HG02973 (cell line): ENCODE results near the gene KLKB1.

Source experiments
- ATAC-seq: cut with Tn5 transposase; IDR thresholded peaks from one replicate; pipeline ENCODE4 v1.9.1; 2021; ENCODE audit warnings: moderate library complexity; ENCODE audit not compliant: unreplicated experiment

Gene KLKB1

DNA sequence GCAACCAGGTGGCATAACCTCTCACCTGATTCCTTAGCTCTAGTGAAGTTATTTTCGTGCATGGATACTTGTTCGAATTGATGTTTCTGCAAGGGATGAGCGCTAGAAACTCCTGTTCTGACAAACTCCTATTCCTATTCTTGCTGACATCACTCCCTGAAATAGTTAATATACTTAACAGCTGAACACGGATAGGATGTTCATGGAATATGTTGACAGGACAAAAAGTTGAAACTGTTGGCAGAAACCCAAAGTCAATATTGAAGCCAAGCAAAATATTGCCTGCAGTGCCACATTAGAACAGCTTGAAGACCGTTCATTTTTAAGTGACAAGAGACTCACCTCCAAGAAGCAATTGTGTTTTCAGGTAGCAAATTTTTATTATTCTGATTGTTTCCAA lies at the start of gene KLKB1:
Gene KLKB1, plus strand, starts transcription at position 287 of the 400 bp plus-strand sequence. CDS start 689 bp downstream, outside the sequence.
- ATAC-seq = no peak

DNA sequence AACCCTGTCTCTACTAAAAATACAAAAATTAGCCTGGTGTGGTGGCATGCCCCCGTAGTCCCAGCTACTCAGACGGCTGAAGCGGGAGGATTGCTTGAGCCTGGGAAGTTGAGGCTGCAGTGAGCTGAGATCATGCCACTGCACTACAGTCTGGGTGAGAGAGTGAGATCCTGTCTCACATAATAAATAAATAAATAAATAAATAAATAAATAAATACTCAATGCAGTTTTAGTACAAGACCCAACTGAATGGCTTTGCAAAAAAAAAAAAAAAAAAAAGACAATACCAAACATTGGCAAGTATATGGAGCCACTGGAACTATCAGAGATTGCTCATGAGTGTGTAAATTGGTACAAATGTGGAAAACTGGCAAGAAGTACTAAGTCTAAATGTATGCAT lies 39.2 kb upstream of the KLKB1 start:
- no peak for ATAC-seq

DNA sequence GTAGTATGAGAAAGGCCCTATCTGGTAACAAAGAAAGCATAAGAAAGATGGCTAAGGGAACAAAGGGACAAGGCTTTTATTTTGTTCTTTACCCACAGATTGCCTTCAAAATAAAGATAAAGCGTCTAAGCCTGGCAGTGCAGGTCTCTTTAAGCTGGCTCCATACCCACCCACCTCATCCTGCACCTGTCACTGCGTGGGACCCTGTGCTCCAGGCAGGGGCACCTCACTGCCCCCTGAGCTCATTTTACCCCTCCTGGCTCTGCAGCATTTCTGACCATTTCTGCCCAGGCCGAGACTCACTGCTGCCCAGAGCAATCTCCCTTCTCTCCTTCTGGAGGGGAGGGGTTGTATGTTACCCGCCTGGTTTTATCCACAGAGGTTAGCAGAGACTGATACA lies 37.7 kb upstream of the KLKB1 start:
- ATAC-seq = no peak

DNA sequence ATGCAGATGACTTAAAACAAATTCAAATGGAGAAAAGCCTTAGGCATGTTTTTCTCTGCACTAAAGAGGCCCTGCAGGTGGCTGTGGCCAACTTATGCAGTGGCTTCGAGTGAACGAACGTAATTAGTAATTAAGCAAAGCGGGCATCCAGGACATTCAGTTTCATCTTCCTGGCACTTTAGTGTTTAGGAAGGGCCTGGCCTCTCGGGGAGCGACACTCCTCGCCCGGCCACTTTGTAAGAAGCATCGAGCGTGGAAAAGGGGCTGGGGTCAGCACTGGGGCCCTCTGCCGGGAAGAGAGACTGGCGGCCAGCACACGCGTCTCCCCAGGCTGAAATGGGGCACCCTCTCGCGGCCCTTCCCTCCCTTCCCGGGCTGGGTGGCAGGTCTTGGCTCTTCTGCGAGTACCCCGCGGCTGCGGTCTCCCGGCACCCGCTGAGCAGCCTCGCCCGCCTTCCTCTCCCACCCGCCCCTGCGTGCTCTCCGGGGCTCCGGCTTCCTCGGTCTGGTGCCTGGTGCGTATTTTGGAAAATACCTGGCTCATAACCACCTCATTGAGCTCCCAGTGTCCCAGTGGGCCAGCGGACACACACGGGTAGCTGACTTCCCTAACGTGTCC lies 36.6 kb upstream of the KLKB1 start:
- ATAC-seq = peak; percentile 26

DNA sequence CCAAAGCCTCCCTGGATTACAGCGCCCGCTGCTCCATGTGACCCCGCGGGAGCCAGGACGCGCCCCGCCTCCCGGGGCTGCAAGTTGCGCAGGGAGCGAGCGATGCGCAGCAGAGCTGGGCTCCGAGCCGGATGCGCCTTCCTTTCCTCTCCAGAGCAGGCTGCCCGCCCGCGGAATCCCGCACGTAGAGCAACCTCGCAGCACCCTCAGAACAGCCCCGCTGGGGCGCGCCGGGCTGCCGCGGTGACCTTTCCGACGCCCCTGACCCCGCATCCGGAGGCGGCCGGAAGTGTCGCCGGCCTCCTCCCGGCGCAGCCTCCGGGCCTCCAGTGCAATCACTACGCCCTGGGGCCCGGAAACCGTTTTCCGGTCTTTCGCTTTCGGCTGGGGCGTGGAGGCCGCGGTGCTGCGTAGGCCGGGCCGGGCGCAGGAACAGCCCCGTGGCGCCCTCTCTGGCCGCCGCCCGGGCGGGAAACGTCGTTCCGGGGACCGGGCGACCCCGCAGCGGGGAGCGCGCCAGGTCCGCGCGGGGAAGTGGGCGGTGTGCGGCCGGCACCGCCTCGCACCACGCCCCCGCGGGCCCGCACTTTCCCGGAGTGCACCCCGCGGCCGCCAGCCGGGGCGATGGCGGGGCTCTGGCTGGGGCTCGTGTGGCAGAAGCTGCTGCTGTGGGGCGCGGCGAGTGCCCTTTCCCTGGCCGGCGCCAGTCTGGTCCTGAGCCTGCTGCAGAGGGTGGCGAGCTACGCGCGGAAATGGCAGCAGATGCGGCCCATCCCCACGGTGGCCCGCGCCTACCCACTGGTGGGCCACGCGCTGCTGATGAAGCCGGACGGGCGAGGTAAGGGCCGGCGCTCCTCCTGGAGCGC lies 35.9 kb upstream of the KLKB1 start, which contains the start of gene CYP4V2:
Gene CYP4V2, plus strand, starts transcription at position 368 of the 866 bp plus-strand sequence. Its CDS starts 257 bp downstream, at position 625.
- ATAC-seq = peak; percentile 86

DNA sequence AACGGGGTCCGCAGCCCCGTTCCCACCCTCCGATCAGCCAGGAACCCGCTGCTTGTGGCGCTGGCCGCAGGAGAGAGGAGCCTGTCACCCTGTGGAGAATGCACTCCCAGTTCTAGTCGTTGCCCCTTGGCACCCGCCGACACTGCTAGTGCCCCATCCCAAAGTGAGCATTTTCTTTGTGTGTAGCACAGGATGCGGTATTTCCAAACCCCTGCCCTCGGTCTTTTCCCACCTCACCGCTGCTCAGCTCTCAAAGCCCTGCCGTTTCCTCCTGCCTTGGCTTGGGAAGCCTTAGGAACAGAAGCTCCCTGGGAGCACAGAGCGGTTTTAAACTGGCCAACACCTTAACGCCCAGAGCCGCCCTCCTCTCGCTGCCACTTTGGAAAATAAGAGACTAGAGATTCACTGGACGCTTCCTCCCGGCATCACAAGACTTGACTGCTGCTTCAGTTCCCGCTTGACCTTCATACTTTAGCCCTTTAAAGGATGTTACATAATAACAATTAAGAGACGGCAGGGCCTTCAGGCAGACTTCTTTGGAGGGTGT lies 35.2 kb upstream of the KLKB1 start:
- no peak for ATAC-seq

DNA sequence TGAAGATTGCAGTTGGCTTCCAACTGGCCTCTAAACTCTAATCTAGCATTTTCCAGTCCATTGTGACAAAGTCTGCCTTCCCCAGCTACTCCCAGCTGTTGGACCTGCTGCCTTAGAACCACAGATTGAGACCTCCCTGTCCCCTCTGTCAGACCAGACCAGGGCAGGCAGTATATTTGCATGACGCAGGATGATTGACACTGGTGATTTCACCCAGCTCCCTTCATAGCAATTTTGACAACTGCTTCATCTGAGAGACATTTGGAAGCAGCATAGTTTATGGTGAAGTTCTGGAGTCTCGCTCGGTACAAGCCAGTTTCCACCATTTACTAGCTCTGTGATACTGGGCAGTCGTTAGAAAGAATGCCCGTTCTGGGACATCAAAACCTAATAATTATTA lies 33.5 kb upstream of the KLKB1 start:
- no peak for ATAC-seq

DNA sequence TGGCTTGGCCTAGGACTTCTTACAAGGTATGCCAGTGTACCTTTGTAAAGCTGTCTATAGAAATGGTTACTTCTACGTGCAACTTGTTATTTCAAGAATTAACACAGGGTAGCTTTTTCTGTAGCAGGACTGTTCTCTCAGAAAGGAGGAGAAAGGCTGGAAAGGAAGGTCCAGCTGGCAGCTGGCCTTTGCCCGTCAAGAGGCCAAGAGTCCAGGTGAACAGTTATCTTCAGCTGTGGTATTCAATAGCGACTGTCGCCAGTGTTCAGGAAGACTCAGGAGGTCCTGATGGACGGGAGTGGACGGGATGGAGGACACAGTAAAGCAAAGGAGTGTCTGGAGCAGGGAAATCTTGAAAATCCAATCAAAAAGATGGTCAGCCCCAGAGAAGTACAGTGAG lies 31.2 kb upstream of the KLKB1 start:
- ATAC-seq = no peak

DNA sequence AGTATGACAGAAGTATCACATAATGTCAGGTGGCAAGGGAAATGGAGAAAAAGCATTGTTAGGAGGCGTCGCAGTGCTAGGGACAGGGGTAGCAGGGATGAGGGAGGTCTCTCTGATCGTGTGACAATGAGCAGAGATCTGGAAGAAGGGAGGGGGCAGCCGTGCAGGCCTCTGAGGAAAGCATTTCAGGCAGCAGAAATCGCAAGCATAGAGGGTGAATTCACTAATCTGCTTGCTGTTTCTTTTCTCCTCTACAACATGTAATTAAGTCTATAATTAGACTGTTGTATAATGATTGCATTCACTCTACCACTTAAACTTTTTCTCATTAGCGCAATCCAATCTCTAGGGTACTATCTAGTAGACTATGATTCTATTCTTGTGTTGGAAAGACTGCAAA lies 26.8 kb upstream of the KLKB1 start:
- no peak for ATAC-seq

DNA sequence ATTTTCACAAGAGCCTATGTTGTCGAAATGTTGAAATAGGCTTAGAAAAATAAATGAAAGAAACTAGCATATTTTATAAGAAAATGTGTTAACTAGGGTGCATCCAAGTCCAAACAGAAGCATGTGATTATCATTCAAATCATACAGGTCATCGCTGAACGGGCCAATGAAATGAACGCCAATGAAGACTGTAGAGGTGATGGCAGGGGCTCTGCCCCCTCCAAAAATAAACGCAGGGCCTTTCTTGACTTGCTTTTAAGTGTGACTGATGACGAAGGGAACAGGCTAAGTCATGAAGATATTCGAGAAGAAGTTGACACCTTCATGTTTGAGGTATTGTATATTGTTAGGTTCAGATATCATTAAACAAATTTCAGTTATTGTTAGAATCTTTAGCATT lies 26.3 kb upstream of the KLKB1 start:
- ATAC-seq = no peak

DNA sequence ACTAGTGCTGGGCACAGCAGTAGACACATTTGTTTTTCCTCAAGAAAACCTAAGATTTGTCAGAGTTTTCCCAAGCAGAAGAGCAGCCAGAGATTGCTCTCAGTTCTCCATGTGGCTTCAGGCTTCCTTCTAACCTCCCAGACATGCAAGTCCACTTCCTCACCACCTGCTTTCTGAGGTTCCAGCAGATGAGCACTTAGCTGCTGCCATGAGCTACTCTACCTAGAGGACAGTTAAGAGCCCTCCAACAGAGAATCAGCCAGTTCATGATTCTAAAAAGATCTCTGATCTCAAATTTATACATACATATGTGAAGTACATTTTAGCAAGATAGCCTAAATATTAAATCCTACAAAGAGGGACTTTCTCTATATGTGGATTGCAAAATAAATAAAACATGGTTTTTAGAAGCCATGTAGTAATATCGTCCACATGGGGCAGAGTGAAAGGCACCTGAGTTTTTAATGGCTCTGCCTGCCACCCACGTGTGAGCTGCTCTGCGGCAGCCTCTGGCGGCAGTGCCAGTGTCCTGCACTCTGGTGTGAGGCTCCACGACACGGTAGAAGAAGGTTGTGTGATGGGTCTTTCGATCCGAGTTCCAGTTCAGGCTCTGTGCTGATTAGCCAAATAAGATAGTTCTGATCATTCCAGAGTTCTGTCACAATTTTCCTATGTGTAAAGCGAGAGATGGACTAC lies 25.6 kb upstream of the KLKB1 start:
- peak; percentile 77 for ATAC-seq

DNA sequence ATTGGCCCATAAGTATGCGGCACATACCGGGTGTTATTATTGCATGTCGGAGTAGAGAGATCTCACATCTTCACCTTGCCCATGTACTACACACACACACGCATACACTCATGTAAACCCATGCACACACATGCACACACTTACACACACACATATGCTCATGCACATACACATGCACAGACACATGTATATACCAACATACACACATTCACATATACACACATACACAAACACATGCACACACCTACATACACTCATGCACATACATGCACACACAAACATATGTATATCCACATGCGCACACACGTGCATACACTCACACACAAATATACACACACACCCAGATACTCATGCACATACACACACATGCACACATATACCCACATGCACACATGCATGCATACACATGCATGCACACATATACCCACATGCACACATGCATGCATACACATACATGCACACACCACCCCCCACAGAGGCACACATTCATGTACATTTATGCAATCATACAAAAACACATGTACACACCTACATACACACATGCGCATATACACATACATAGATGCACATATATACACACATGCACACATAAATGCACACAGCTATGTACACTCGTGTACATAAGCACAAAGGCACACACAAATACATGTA lies 24.7 kb upstream of the KLKB1 start:
- no peak for ATAC-seq

DNA sequence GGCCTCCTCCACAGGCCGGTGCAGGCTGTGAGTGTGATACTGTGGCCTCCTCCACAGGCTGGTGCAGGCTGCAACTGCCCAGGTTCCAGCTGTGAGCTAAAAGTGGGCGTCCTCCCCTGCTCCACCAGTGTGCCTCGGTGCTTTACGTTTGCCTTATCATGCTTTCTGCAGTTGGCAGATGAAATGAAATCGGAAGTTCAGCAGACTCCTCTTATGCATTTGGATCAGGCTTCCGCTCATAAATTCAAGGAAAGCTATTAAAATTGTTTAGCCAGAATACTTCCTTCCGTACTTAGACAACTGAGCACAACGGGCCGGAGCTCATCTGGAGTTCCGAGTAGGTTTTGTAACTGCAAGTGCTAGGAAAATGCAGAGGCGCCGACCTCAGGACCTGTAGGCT lies 23.9 kb upstream of the KLKB1 start:
- ATAC-seq = no peak

DNA sequence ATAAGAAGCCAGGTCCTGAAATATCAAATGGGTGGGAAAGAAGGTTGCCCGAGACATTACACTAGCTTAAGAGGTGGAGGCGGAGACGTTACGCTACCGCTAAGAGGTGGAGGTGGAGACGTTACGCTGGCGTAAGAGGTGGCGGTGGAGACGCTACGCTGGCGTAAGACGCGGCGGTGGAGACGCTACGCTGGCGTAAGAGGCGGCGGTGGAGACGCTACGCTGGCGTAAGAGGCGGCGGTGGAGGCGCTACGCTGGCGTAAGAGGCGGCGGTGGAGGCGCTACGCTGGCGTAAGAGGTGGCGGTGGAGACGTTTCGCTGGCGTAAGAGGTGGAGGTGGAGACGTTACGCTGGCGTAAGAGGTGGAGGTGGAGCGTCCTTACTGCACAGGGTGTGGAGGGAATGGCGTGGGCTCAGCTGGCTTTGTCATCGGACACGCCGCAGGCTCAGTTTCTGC lies 23.2 kb upstream of the KLKB1 start:
- ATAC-seq = no peak

DNA sequence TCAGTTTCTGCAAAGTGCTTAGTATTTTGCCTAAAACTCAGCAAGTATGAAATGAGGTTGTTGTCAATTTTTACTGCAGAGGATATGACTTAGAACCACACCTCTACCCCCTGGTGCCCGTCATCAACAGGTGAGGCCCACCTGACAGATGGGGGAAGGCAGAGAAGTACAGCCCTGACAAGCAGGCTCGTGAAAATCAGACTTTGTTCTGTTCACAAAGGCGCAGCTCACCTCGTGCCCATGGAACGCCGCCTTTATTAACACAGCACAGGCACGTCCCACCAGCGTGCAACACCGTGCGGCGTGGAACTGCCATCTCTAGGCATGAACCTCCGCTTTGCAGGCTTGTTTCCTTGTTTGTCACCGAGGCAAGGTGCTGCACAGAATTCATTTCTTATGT lies 22.6 kb upstream of the KLKB1 start:
- ATAC-seq = no peak

DNA sequence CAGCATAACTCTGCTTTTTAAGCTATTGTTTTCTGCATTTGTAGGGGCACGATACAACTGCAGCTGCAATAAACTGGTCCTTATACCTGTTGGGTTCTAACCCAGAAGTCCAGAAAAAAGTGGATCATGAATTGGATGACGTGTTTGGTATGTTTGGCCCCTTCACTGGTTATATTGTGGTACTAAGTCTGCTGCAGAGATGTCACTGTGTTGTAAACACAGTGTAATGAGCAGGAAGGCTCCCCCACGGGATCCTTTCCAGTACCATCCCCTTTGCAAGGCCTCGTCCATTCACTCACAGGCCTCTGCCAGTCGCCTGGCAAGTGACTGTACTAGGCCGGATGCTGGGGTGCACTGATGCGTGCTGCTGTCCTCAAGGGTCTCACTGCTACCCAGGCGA lies 22.2 kb upstream of the KLKB1 start:
- ATAC-seq = no peak

DNA sequence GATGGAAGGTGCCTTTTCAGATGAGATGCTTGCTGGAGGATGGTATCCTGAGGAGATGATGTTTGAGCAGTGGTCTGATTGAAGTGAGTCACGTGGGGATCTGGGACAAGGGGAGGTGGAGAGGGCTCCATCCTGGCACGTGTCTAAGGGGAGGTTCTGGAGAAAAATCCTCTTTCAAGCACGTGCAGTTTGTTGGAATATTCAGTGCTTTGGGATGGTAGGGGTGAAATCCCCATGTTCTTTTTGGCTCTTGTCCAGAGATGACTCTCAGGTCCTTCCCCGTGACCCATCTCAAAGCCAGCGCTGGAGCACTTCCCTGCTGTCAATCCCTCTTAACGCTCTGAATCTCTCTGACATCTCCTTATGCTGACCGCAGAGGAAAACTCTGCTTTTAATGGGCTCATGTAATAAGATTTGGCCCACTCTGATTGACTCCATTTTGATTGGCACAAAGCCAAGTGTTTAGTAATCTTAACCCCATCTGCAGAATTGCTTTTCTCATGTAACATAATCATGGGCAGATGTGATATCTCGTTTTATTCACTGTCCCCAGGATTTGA lies 10.8 kb upstream of the KLKB1 start:
- no peak for ATAC-seq

DNA sequence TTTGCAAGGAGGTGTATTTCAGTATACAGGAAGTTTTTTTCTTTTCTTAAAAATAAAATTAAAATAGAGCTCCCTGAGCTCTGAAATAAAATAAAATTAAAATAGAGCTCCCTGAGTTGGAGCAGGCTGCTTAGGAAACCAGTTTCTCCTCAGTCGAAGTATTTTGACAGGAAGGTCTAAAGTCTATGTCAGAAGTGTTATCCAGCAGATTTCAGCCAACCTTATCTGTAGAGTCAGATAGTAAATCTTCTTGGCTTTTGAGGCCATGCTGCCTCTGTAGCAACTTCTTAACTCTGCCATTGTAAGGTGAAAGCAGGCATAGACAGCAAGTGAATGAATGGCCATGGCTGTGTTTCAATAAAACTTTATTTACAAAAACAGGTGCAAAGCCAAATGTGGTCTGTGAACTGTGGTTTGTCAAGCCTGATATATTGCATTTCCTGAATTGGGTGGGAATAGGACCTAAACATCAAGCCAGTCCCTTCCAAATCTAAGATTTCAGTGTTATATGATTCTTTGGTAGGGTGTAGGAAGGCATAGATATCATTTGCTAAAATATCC lies 9.5 kb upstream of the KLKB1 start:
- ATAC-seq = no peak

DNA sequence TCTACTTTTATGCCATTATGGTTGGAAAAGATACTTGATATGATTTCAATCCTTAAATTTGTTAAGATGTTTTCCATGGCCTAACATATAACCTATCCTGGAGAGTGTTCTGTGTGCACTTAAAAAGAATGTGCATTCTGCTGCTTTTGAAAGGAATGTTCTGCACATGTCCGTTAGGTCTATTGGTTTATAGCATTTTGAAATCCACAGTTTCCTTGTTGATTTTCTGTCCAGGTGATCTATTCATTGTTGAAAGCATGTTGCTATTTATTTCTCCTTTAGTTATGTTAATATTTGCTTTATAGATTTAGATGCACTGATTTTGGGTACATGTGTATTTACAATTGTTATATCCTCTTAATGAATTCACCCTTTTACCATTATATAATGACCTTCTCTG lies 5.7 kb upstream of the KLKB1 start:
- ATAC-seq = no peak

DNA sequence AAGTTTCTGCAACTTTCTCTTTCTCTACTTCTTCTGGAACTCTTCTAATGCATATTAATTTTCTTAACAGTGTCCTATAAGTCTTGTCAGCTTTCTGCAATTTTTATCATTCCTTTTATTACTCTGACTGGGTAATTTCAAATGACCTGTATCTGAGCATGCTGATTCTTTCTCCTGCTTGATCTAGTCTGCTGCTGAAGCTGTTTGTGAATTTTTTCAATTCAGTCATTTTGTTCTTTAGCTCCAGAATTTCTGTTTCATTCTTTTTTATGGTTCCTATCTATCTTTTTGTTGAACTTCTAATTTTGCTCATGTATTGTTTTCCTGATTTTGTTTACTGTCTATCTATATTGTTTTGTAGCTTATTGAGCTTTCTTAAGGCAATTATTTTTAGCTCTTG lies 1.5 kb upstream of the KLKB1 start:
- ATAC-seq = no peak
